NK-92 (cell line): ENCODE measurements around the gene L1TD1.
"Not testable (repeated sequence)": the region's sequence is repeated elsewhere in the genome, so short reads cannot be mapped to it uniquely, and the experiment has no call there.

ENCODE experiments used
- DNase-seq: peaks from one replicate; lab custom pipeline; 2025; ENCODE audit not compliant: unreplicated experiment; lab: John Stamatoyannopoulos, UW

The L1TD1 gene, protein sequence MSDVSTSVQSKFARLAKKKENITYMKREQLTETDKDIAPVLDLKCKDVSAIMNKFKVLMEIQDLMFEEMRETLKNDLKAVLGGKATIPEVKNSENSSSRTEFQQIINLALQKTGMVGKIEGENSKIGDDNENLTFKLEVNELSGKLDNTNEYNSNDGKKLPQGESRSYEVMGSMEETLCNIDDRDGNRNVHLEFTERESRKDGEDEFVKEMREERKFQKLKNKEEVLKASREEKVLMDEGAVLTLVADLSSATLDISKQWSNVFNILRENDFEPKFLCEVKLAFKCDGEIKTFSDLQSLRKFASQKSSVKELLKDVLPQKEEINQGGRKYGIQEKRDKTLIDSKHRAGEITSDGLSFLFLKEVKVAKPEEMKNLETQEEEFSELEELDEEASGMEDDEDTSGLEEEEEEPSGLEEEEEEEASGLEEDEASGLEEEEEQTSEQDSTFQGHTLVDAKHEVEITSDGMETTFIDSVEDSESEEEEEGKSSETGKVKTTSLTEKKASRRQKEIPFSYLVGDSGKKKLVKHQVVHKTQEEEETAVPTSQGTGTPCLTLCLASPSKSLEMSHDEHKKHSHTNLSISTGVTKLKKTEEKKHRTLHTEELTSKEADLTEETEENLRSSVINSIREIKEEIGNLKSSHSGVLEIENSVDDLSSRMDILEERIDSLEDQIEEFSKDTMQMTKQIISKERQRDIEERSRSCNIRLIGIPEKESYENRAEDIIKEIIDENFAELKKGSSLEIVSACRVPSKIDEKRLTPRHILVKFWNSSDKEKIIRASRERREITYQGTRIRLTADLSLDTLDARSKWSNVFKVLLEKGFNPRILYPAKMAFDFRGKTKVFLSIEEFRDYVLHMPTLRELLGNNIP

DNA sequence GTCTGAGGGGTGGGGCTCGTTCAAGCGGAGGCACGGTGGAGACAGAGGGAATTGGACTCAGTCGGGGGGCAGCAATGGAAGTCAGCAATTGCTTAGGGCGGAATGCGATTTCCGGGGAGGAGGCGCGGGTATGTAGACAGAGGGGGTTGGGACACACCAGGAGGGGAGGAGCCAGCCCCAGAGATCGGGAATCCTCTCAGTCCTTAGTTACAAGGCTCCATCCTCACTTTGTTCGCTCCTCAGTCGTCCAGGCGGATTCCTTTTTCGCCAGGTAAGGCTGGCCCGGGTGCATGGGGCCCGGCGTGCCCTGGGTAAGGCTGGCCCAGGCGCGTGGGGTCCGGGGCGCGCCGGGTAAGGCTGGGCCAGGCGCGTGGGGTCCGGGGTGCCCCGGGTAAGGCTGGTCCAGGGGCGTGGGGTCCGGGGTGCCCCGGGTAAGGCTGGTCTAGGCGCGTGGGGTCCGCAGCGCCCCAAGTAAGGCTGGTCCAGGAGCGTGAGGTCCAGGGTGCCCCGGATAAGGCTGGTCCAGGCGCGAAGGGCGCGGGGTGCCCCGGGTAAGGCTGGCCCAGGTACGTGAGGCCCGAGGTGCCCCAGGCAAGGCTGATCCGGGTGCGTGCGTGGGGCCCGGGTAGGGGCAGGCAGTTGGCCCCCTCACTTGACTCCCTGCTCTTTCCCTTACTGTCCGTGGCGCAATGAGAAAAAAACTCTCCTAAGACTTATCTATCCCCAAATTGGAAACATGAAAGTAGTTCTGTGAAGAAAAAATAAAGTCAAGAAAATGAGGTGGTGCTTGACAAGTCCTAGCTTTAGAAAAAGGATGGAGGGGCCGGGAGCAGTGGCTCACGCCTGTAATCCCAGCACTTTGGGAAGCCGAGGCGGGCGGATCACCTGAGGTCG, at the start of gene L1TD1:
L1TD1 (plus strand) TSS at position 199 of the 894 bp plus-strand sequence. CDS start 11,780 bp downstream, outside the sequence.
- no peak for DNase-seq

DNA sequence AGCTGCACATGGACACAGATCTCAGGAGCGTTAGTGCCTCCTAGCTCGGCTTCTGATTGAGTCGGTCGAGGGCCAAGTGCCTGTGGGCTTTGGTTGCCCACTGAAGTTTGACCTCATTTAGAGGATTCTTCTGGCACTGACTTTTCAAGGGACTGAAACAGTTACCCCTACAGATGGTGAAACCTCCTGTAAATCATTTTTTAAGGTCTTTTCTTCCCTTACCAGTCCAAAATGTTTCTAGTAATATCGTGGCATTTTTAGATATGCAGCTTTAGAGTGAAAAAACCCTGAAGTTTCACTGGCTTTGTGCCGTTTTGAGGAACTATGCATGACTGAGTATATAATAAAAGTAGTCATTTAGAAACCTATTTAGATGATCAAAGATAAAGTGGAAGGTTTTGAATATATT, 34.7 kb upstream of the L1TD1 start:
- no peak for DNase-seq

DNA sequence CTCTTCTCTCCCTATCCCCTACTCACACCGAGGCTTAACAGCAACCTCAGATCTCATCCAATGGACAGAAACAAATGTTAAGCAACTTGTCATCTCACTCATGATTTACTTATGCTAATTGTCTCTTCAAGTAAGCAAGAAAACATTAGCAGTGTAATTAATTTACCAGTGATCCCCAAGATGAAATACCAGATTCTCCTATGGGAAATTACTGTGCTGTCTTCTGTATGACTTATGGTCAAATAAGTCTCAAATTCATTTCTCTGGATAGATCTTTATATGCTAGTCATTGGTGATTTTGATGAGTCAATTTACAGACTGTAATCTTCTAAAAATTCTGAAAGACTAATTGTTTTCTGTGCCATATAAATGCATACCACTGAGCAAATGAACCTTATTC, 32.9 kb upstream of the L1TD1 start:
- no peak for DNase-seq

DNA sequence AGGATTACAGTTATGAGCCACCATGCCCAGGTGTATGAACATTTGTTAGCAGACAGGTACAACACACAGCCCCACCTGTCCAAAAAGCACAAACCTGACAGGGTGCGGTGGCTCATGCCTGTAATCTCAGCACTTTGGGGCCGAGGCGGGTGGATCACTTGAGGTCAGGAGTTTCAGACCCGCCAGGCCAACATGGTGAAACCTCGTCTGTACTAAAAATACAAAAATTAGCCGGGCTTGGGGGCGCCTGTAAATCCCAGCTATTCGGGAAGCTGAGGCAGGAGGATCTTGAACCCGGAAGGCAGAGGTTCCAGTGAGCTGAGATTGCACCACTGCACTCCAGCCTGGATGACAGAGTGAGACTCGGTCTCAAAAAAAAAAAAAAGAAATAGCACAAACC, 24.3 kb upstream of the L1TD1 start:
- DNase-seq, result not testable (repeated sequence)

DNA sequence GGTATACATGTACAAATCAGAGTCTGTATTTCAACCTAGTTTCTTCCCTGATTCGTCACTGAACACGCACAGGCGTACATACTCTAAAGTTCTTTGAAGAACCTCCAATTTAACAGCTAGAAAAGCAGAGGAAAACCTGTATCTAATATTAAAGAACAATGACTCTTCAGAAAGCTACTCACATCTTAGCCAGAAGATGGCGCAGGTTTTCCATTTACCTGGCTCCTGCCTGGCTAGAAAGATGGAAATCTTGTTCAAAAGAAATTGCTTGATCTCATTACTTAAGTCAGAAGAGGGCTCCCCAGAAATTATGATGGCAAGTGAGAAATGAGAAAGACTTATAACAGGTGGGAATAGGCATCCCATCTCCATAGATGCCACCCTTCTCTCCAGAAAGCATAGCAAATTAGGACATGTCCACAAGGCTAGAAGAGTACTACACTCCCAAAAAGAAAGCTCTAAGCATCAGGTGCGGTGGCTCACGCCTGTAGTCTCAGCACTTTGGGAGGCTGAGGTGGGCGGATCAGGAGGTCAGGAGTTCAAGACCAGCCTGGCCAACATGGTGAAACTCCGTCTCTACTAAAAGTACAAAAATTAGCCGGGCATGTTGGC, 19.0 kb upstream of the L1TD1 start:
- no peak for DNase-seq

DNA sequence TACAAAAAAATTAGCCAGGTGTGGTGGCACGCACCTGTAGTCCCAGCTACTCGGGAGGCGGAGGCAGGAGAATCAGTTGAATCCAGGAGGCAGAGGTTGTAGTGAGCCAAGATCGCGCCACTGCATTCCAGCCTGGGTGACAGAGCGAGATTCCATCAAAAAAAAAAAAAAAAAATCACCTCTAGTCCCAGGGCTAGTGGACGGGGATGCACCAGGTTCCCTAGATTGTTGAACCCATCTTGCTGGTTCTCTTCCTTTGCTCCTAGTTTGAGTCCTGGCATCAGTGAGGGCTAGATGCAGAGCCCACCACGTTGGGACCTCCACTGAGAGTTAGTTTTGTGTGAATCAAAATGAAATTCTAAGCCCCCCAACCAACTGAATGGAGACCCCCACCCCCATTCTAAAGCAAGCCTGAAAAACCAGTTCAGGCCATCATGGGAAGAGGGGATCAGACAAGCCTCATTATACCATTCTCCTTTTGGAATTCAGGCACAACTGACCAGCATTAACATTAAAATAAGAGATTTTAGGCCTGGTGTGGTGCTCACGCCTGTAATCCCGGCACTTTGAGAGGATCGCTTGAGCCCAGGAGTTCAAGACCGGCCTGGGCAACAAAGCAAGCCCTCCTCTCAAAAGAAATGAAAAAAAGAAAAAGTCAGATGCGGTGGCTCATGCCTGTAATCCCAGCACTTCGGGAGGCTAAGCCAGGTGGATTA, 17.9 kb upstream of the L1TD1 start:
- DNase-seq, result no peak

DNA sequence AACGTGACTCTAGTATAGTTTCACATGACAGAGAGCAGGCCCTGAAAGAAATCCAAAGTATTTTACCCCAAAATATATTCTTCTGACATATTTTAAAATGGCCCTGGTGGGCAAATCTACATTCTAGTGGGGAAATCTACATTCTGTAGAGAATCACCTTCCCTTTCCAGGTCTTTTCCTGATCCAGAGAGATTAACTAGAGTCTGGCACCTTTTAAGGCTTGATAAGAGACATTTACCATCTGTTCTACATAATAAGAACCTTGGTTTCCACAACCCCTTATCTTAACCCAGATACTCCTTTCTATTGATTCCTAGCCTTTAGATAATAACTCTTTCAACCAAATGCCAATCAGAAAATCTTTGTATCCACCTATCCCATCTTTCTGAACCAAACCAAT, 17.0 kb upstream of the L1TD1 start:
- DNase-seq, result no peak

DNA sequence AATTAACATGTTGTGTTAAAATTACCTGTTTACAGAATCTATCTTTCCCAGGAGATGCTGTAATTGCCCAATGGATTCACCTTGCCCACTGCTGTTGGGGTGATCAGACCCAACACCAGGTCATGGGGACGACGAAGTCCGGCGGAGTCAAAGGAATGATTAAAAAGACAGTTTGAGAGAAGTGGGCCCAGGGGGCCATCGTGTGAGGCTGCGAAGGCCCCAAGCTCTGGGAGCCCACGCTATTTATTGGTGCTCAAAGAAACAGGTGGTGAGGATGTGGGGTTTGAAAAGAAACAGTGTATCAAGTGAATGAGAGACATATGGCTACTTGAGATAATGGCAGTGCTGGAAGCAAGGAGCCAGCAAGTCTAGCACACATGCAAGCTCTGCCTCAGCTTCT, 16.3 kb upstream of the L1TD1 start:
- no peak for DNase-seq

DNA sequence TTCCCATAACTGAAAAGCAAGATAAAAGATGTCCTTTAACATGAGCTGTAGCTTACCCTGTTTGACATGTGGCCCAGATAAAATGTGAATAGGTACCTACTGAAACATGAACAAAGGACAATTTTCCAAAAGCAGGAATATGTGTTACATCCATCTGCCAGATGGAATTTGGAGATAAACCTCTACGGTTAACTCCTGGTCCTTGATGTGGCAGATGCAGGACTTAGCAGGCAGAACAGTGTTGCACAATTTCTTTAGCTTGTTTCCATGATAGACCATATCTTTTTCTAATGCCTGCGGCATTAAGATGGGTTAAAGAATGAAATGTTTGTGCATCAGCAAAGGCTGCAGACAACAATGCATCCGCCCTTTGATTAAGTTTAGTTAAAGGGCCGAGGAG, 14.6 kb upstream of the L1TD1 start:
- DNase-seq, result not testable (repeated sequence)

DNA sequence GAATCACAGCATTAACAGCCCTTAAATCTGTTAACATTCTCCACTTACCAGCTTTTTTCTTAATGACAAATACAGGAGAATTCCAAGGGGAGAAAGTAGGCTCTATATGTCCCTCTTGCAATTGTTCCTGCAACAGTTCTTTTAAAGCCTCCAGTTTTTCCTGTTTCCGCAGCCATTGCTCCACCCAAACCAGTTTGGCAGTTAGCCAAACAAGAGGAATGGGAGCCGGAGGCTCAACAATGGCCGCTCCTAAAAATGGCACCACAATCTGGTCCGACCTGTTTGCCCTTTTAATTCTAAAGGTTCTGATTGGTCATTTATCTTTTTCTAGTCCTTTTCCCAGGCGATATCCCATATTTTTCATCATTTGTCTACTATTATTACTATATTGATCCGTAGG, 14.0 kb upstream of the L1TD1 start:
- no peak for DNase-seq

DNA sequence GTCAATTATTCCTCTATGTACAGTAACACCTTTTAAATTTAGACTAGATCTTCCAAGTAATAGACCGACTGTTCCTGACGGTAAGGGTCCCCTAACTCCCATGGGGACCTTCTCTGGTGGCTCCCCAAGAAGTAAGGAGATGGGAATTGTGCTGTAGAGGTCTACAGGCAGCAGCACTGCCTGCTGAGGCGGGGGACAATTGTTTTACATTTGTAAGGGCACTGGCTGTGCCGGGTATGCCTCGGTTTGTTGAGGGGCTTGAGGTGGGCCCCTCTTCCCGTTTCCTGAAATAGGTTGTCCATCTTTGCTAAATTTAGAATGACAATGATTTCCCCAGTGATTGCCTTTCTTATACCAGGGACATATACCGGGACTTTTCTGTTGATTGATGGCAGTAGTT, 13.1 kb upstream of the L1TD1 start:
- no peak for DNase-seq

DNA sequence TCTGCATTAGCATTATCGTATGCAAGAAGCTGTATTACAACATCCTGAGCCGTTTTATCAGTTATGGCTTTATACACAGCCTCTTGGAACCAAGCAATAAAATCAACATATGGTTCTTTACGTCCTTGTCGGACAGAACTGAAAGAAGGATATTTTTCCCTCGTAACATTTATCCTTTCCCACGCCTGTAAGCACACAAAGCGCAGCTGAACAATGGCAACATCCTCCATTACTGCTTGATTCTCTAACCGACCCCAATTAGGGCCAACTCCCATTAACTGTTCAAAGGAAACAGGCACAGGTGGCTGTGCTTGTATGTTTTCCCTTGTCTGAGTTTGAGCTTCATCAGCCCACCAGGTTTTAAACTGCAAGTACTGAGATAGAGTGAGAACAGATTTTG, 12.5 kb upstream of the L1TD1 start:
- DNase-seq, result not testable (repeated sequence)

DNA sequence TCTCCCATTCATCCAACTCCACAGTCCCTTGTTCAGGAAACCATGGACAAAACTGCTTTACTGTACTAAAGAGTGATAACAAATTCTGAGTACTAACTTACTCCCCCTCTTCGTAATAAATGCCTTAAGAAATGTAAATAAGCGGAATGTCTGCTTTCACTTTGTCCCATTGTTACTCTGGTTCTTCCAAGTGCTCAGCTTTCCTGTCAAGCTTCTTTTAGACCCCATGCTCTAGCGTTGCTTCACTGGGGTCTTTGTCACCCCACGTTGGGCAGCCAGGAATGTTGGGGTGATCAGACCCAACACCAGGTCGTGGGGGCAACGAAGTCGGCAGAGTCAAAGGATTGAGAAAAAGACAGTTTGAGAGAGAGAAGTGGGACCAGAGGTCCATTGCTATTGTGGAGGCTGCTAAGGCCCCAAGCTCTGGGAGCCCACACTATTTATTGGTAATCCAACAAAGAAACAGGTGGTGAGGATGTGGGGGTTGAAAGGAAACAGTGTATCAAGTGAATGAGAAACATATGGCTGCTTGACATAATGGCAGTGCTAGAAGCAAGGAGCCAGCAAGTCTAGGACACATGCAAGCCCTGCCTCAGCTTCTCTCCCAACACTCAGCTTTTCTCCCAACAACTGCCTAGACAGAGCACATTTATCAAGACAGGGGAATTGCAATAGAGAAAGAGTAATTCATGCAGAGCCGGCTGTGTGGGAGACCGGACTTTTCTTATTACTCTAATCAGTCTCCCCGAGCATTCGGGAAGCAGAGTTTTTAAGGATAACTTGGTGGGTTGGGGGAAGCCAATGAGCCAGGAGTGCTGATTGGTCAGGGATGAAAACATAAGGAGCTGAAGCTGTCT, 11.3 kb upstream of the L1TD1 start:
- DNase-seq, result not testable (repeated sequence)

DNA sequence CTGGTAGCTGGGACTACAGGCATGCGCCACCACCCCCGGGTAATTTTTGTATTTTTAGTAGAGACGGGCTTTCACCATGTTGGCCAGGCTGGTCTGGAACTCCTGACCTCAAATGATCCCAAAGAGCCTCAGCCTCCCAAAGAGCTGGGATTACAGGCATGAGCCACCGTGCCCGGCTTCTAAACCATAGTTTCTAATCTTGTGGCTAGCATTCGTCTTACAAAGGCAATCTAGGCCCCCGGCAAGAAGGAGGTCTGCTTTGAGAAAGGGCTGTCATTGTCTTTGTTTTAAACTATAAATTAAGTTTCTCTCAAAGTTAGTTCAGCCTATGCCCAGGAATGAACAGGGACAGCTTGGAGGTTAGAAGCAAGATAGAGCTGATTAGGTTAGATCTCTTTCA, 10.3 kb upstream of the L1TD1 start:
- DNase-seq, result no peak

DNA sequence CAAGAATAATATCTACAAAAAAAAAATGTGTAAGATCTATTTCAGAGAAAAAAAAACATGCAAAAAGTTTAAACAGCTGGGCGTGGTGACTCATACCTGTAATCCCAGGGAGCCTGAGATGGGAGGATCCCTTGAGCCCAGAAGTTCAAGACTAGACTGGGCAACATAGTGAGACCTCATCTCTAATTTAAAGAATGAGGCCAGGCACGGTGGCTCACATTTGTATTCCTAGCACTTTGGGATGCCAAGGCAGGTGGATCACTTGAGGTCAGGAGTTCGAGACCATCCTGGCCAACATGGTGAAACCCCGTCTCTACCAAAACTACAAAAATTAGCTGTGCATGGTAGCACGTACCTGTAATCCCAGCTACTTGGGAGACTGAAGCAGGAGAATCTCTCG, 9.4 kb upstream of the L1TD1 start:
- not testable (repeated sequence) for DNase-seq

DNA sequence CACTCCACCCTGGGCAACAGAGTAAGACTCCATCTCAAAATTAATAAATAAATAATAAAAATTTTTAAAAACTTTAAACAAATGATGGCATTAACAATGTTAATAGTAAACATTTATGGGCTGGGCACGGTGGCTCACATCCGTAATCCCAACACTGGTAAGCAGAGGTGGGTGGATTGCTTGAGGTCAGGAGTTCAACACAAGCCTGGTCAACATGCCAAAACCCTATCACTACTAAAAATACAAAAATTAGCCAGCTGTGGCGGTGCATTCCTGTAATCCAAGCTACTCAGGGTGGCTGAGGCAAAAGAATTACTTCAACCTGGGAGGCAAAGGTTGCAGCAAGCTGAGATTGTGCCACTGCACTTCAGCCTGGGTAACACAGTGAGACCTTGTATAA, 9.0 kb upstream of the L1TD1 start:
- no peak for DNase-seq

DNA sequence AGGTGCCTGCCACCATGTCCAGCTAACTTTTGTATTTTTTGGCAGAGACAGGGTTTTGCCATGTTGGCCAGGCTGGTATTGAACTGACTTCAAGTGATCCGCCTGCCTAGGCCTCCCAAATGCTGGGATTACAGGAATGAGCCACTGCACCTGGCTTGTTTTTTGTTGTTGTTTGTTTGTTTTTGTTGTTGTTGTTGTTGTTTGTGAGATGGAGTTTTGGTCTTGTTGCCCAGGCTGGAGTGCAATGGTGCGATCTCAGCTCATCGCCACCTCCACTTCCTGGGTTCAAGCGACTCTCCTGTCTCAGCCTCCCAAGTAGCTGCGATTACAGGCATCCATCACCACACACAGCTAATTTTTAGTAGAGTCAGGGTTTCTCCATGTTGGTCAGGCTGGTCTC, 7.1 kb upstream of the L1TD1 start:
- DNase-seq, result no peak

DNA sequence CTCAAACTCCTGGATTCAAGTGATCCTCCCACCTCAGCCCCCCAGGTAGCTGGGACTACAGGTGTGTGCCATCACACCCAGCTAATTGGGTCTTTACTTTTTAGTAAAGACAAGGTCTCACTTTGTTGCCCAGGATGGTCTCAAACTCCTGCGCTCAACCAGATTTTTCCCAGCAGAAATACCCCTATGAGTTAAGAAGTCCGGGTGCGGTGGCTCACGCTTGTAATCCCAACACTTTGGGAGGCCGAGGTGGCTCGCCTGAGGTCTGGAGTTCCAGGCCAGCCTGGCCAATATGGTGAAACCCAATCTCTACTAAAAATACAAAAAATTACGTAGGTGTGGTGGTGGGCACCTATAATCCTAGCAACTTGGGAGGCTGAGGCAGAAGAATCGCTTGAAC, 6.5 kb upstream of the L1TD1 start:
- no peak for DNase-seq

DNA sequence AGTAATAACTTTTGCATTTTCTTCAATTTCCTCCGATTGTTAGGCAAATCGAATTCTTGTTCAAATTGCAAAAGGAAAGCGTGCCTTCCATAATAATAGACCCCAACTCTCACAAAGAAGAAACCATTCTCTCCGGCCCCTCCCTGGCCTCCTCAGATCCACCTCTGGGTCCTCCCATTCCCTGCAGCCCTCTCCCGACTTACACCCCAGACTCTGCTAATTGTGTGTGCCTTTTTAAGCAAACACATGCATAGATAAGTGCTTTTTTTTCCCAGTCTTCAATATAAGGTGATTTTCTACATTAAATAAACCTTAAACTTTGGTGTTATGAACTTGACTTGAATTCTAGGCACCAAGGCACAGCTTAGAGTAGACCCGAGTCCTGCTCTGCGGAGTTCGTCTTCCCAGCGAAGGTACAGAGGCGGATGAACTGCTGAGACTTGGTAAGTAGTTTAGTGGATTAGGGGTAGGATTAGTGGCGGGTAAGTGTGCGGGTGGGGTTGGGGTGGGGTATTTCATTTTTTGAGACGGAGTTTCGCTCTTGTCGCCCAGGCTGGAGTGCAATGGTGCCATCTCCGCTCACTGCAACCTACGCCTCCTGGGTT, 1.5 kb downstream of the L1TD1 start:
- DNase-seq, result no peak
